Measurements from ENCODE around the gene NAV3. TPM values are rescaled to one million over a fixed set of nuclear protein-coding genes. Genes with fewer than 3 reads are reported as not detected.

Gene NAV3
- total RNA-seq, 1 experiment from 2014 or later, result 18.0 TPM

- POLR2A ChIA-PET (ENCODE audit: low non-redundant PET), result no interaction called here
- CTCF ChIA-PET, result interaction anchor here (0.6 kb wide), 1 partner anchor 51 kb away, joined by 3 read pairs; no protein-coding TSS in a partner anchor
- Histone ChIP-seq H3K27me3 (replicated peaks; ENCODE audit: insufficient read depth, low read depth, low read length, poor library complexity) (no peaks in the 10 kb centered on the region), H3K27ac (ENCODE audit: low read depth, low read length, poor library complexity, severe bottlenecking) (no peak overlapping the region), H3K4me1 (ENCODE audit: insufficient read depth, low read length, poor library complexity, severe bottlenecking) (peaks cover 15% of the 10 kb centered on the region), H3K4me3 (ENCODE audit: low read depth, low read length, poor library complexity, severe bottlenecking) (no peak overlapping the region), H3K36me3 (ENCODE audit: insufficient read depth, low read length, poor library complexity, severe bottlenecking) (no peaks in the 10 kb centered on the region), H3K9me3 (ENCODE audit: low read depth, low read length, poor library complexity, severe bottlenecking) (no peaks in the 10 kb centered on the region)
- intact Hi-C loops (cut with micrococcal nuclease; ENCODE audit: unreplicated experiment), result no loop called here
- DNase-seq (ENCODE audit: low spot score), result no peak
- no peak for TF ChIP-seq EZH2 (IDR thresholded peaks at IDR 0.05; ENCODE audit: borderline replicate concordance, low read depth, low read length, poor library complexity, severe bottlenecking)
- TF ChIP-seq, protein P1, sequence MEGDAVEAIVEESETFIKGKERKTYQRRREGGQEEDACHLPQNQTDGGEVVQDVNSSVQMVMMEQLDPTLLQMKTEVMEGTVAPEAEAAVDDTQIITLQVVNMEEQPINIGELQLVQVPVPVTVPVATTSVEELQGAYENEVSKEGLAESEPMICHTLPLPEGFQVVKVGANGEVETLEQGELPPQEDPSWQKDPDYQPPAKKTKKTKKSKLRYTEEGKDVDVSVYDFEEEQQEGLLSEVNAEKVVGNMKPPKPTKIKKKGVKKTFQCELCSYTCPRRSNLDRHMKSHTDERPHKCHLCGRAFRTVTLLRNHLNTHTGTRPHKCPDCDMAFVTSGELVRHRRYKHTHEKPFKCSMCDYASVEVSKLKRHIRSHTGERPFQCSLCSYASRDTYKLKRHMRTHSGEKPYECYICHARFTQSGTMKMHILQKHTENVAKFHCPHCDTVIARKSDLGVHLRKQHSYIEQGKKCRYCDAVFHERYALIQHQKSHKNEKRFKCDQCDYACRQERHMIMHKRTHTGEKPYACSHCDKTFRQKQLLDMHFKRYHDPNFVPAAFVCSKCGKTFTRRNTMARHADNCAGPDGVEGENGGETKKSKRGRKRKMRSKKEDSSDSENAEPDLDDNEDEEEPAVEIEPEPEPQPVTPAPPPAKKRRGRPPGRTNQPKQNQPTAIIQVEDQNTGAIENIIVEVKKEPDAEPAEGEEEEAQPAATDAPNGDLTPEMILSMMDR (conservative IDR thresholded peaks at IDR 0.05; ENCODE audit: low read depth, low read length), result no peak
- no TSS peak for BruUV-seq (replicated peaks)
Observed at GRCh38 chr12:78145398-78145797, 314.7 kb downstream of the NAV3 start.

- Histone ChIP-seq H3K27me3 (replicated peaks; ENCODE audit: insufficient read depth, low read depth, low read length, poor library complexity) (no peaks in the 10 kb centered on the region), H3K4me3 (ENCODE audit: low read depth, low read length, poor library complexity, severe bottlenecking) (no peak overlapping the region), H3K27ac (ENCODE audit: low read depth, low read length, poor library complexity, severe bottlenecking) (no peak overlapping the region), H3K36me3 (ENCODE audit: insufficient read depth, low read length, poor library complexity, severe bottlenecking) (no peaks in the 10 kb centered on the region), H3K9me3 (ENCODE audit: low read depth, low read length, poor library complexity, severe bottlenecking) (no peaks in the 10 kb centered on the region), H3K4me1 (ENCODE audit: insufficient read depth, low read length, poor library complexity, severe bottlenecking) (peaks cover 21% of the 10 kb centered on the region)
- intact Hi-C loops (cut with micrococcal nuclease; ENCODE audit: unreplicated experiment), result no loop called here
- ChIA-PET POLR2A (ENCODE audit: low non-redundant PET) (no interaction called here), CTCF (interaction anchor here (0.7 kb wide), 1 partner anchor 113 kb away, joined by 3 read pairs; no protein-coding TSS in a partner anchor)
- BruUV-seq (replicated peaks), result no TSS peak
- peak; percentile 68 for DNase-seq (ENCODE audit: low spot score)
- no peak for TF ChIP-seq EZH2 (IDR thresholded peaks at IDR 0.05; ENCODE audit: borderline replicate concordance, low read depth, low read length, poor library complexity, severe bottlenecking)
- TF ChIP-seq, protein P1 (conservative IDR thresholded peaks at IDR 0.05; ENCODE audit: low read depth, low read length), result peak; percentile 86
Observed at GRCh38 chr12:78146365-78146772, 315.7 kb downstream of the NAV3 start.

DNA sequence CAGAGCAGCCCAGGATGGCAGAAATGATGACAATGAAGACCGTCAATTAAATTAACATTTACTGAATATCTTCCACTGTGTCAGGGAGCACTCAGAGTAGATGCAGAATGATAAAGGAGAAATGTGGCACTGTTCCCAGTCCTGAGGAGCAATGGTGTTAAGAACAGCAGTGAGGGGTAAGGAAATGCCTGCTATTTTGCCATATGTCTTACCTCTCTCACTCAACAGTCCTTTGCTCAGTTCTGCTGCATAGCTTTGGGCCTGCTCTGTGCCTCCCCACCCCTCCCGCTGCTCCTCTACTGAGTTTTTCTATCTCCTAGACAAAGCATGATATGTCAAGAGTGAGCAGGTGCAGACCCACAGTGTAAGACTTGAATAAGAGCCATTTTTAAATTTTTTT is 318.8 kb downstream of the NAV3 start:
- CTCF ChIA-PET, result no interaction called here

More for the DNA sequence above, 318.8 kb downstream of the NAV3 start:
- POLR2A ChIA-PET (ENCODE audit: low non-redundant PET), result no interaction called here
- peak; percentile 82 for DNase-seq (ENCODE audit: low spot score)
- Histone ChIP-seq H3K4me1 (ENCODE audit: insufficient read depth, low read length, poor library complexity, severe bottlenecking) (peaks cover 21% of the 10 kb centered on the region), H3K27ac (ENCODE audit: low read depth, low read length, poor library complexity, severe bottlenecking) (no peak overlapping the region), H3K4me3 (ENCODE audit: low read depth, low read length, poor library complexity, severe bottlenecking) (no peak overlapping the region), H3K27me3 (replicated peaks; ENCODE audit: insufficient read depth, low read depth, low read length, poor library complexity) (no peaks in the 10 kb centered on the region), H3K9me3 (ENCODE audit: low read depth, low read length, poor library complexity, severe bottlenecking) (no peaks in the 10 kb centered on the region), H3K36me3 (ENCODE audit: insufficient read depth, low read length, poor library complexity, severe bottlenecking) (no peaks in the 10 kb centered on the region)
- no TSS peak for BruUV-seq (replicated peaks)
- intact Hi-C loops (cut with micrococcal nuclease; ENCODE audit: unreplicated experiment), result no loop called here
- TF ChIP-seq EZH2 (IDR thresholded peaks at IDR 0.05; ENCODE audit: borderline replicate concordance, low read depth, low read length, poor library complexity, severe bottlenecking), result no peak
- TF ChIP-seq, protein P1 (conservative IDR thresholded peaks at IDR 0.05; ENCODE audit: low read depth, low read length), result no peak

All from A673 (cell line).